ENCODE results near the gene TLCD4. TPM values are rescaled to one million over a fixed set of nuclear protein-coding genes. Genes with fewer than 3 reads are reported as not detected.

Gene TLCD4
- total and polyA plus RNA-seq, 2 of the 8 experiments (the other 6 are each of a cell fraction or from before 2014, with no cell fraction given): 0.79 to 4.2 TPM

- Histone ChIP-seq H2AFZ (ENCODE audit: low read length) (no peak overlapping the region), H3K36me3 (ENCODE audit: control insufficient read depth in 2 of 4, insufficient read depth in 4 of 4, low read length in 3 of 4) (no peaks in the 10 kb centered on the region), H3K18ac (ENCODE audit: extremely low read depth, low read length) (no peak overlapping the region), H3K23me2 (ENCODE audit: low read depth, low read length) (no peaks in the 10 kb centered on the region), H4K8ac (ENCODE audit: extremely low read depth, insufficient read depth, low read length) (no peak overlapping the region), H4K20me1 (replicated peaks in 1 of 2; ENCODE audit: control insufficient read depth in 1 of 2, insufficient read depth in 2 of 2, low read length in 2 of 2) (no peaks in the 10 kb centered on the region), H4K91ac (replicated peaks; ENCODE audit: insufficient read length, low read length) (no peak overlapping the region), H3K56ac (replicated peaks; ENCODE audit: insufficient read length, low read depth, low read length) (no peak overlapping the region), H3K4me3 (ENCODE audit: extremely low read depth in 1 of 4, insufficient read depth in 2 of 4, low read depth in 3 of 4, low read length in 4 of 4) (no peak overlapping the region), H2BK20ac (ENCODE audit: low read length) (no peak overlapping the region), H3K79me2 (ENCODE audit: control insufficient read depth in 1 of 2, insufficient read depth in 2 of 2, low read length in 2 of 2) (no peaks in the 10 kb centered on the region), H2AK5ac (ENCODE audit: low read depth, low read length) (no peak overlapping the region), H3K79me1 (ENCODE audit: low read depth, low read length) (no peaks in the 10 kb centered on the region), H2BK12ac (ENCODE audit: low read depth, low read length) (no peak overlapping the region), H3K27ac (ENCODE audit: low read depth, low read length) (no peak overlapping the region), H3K9me3 (ENCODE audit: insufficient read depth in 2 of 2, low read depth in 1 of 2, low read length in 1 of 2) (no peaks in the 10 kb centered on the region), H2BK15ac (ENCODE audit: low read length) (no peak overlapping the region), H2BK120ac (replicated peaks; ENCODE audit: low read depth, low read length) (no peak overlapping the region), H2BK5ac (ENCODE audit: low read depth, low read length) (no peak overlapping the region), H3K27me3 (replicated peaks in 1 of 4; ENCODE audit: control insufficient read depth in 3 of 4, extremely low read depth in 1 of 4, insufficient read depth in 3 of 4, low read length in 3 of 4) (no peaks in the 10 kb centered on the region), H3K4ac (replicated peaks; ENCODE audit: insufficient read length, low read depth, low read length) (no peak overlapping the region), H4K5ac (ENCODE audit: insufficient read length, low read depth, low read length) (no peak overlapping the region), H3K4me2 (ENCODE audit: insufficient read depth in 1 of 2, low read depth in 2 of 2, low read length in 2 of 2) (no peak overlapping the region), H3K23ac (ENCODE audit: insufficient read length) (no peak overlapping the region), H3K14ac (ENCODE audit: insufficient read length) (no peak overlapping the region), H3K4me1 (replicated peaks in 1 of 4; ENCODE audit: control insufficient read depth in 3 of 4, insufficient read depth in 4 of 4, low read length in 3 of 4) (no peaks in the 10 kb centered on the region), H3K9ac (replicated peaks in 1 of 4; ENCODE audit: extremely low read depth in 1 of 4, low read depth in 3 of 4, low read length in 3 of 4) (no peak overlapping the region)
- DNase-seq (ENCODE audit: low read depth in 1 of 2, low spot score in 2 of 2) (no peak), FAIRE-seq (no peak)
- 91% methylated on average over 1 of the region's 1 CpG; no CpG with 5 or more reads in 1 of the 2 experiments for WGBS, 2 experiments (ENCODE audit: extremely low coverage in 1 of 2, insufficient coverage in 1 of 2, insufficient read length in 1 of 2, insufficient replicate concordance in 2 of 2, low coverage in 1 of 2, low lambda C conversion rate in 2 of 2, missing lambda C conversion rate in 1 of 2)
- no peak for TF ChIP-seq CHD1 (IDR thresholded peaks at IDR 0.05; ENCODE audit: low read depth, low read length)
- no peak for TF ChIP-seq HDAC6 (IDR thresholded peaks at IDR 0.05; ENCODE audit: low read depth, low read length)
- no peak for TF ChIP-seq EGR1 (IDR thresholded peaks at IDR 0.05; ENCODE audit: borderline replicate concordance, low read depth, low read length)
- ChIA-PET POLR2A (ENCODE audit: partially characterized antibody) (no interaction called here), CTCF (ENCODE audit: partially characterized antibody) (interaction anchor here (0.6 to 1.0 kb wide), 3 partner anchors 17 to 1481 kb away, joined by 3 to 4 read pairs (median 4); no protein-coding TSS in a partner anchor)
Measured at GRCh38 chr1:95111014-95111413, 6.1 kb upstream of the TLCD4 start.

Measured in H1 (cell line).